Pericardium fibroblast (primary cell): ENCODE results near the gene CLEC2L. TPM values are rescaled to one million over a fixed set of nuclear protein-coding genes. Genes with fewer than 3 reads are reported as not detected.

Source experiments
- total RNA-seq: library from RNA; depleted of rRNA; stranded (reverse); fragments of >200 nt; gene quantifications from 2 replicates; pipeline ENCODE4 v1.2.3, GENCODE V29; 2015

CLEC2L gene
- not detected in 2 replicates for total RNA-seq

DNA sequence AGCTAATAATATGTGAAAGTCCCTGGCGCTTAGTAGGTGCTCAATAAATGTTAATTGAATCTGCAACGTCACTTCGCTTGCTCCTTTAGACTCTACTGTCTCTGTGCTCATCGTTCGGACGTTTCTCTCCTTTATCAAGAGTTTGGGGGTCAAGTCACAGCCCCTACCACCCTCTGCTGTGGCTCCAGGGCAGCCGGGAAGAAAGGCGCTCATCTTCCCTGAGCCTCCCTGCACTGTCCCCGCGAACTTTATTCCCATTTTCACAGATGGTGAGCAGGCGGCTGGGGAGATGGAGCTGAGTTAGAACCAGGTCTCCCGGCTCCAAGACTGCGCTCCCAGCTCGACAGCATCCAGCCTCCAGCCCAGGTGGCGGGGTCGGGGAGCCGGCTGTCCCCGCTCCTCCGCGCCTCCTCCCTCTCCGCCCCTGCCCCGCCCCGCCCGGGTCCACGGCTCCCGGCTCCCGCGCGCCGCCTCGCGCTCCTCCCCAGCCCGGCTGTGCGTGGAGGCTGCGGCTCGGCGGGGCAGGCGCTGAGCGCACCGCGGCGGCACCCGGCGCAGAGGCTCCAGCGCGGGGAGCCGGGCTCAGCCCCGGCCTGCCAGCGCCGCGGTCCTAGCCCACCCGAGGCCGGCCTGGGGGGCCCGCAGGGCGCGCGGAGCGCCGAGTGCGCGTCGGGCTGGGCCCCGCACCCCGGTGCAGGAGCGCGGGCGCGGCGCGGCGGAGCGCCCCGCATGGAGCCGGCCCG, at the start of gene CLEC2L:
TSS of gene CLEC2L (plus strand) at position 487 of the 743 bp plus-strand sequence. CDS start at position 730, 243 bp downstream.

Other genes starting within 250 kb of the CLEC2L start
- 6.3 and 10.8 TPM in 2 replicates for gene FMC1, start 182.3 kb upstream of the CLEC2L start, total RNA-seq
- 27.4 and 29.2 TPM in 2 replicates for gene LUC7L2, start 163.8 kb upstream of the CLEC2L start, total RNA-seq
- gene KLRG2, start 40.0 kb upstream of the CLEC2L start, total RNA-seq = not detected in 2 replicates